ENCODE data around the gene TCEAL8.

DNA sequence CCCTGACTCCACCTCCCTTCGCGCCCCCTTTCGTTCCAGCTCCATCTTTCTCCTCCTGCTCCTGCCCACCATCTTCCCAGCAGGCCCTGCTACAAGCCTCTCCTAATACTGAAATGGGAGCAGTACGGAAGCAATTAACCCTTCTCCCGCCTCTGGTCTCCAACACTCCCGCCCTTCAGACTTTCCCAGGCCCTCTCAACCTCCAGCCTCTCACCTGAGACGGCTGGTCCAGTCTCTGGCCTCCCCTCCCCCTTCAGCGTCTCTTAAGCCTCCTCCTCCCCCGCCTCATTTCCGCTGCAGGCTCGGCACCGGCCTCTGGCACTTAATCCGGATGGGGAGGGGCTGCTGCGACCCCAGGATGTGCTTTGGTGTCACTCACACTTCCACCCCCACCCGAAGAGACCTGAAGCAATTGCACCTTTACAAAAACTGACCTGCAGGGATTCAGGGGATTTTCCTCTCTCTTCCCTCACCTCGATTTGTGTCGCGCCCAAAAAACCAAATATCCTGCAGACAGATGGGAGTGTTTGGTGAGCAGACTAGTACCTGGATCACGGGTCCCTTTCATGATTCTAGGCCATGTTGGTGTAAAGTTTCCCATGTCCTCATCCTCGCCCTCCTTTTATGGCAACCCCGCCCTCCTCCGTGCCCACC, 657 bp downstream of the TCEAL8 start:
- TF ChIP-seq, protein P1, sequence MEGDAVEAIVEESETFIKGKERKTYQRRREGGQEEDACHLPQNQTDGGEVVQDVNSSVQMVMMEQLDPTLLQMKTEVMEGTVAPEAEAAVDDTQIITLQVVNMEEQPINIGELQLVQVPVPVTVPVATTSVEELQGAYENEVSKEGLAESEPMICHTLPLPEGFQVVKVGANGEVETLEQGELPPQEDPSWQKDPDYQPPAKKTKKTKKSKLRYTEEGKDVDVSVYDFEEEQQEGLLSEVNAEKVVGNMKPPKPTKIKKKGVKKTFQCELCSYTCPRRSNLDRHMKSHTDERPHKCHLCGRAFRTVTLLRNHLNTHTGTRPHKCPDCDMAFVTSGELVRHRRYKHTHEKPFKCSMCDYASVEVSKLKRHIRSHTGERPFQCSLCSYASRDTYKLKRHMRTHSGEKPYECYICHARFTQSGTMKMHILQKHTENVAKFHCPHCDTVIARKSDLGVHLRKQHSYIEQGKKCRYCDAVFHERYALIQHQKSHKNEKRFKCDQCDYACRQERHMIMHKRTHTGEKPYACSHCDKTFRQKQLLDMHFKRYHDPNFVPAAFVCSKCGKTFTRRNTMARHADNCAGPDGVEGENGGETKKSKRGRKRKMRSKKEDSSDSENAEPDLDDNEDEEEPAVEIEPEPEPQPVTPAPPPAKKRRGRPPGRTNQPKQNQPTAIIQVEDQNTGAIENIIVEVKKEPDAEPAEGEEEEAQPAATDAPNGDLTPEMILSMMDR (IDR thresholded peaks at IDR 0.05): no peak
- no peak for TF ChIP-seq POLR2A (IDR thresholded peaks at IDR 0.05)
